Hepatocyte (in vitro differentiated cells): Measurements from ENCODE around the gene SPZ1. TPM values are rescaled to one million over a fixed set of nuclear protein-coding genes. Genes with fewer than 3 reads are reported as not detected.

Experiments
- DNase-seq: peaks from one replicate; pipeline ENCODE4 v3.0.0-alpha.2; 2016; ENCODE audit warnings: low spot score
- H2AFZ ChIP-seq: fragments of 200-600 bp; sonication (generic); 2 replicates; pipeline ENCODE4 v1.6.0; 2016; ENCODE audit warnings: antibody characterized with exemption, mild to moderate bottlenecking
- H3K27ac ChIP-seq: fragments of 200-600 bp; sonication (generic); 2 replicates; pipeline ENCODE4 v1.5.1; 2016; ENCODE audit warnings: mild to moderate bottlenecking
- H3K27me3 ChIP-seq: fragments of 200-600 bp; sonication (generic); 2 replicates; pipeline ENCODE4 v1.6.1; 2016
- H3K36me3 ChIP-seq: fragments of 200-600 bp; sonication (generic); replicated peaks from 2 replicates; pipeline ENCODE4 v1.5.1; 2016; ENCODE audit warnings: low read depth; ENCODE audit not compliant: insufficient read depth
- H3K4me1 ChIP-seq: fragments of 200-600 bp; sonication (generic); 2 replicates; pipeline ENCODE4 v1.5.1; 2016; ENCODE audit warnings: mild to moderate bottlenecking, moderate library complexity; ENCODE audit not compliant: insufficient read depth
- H3K4me2 ChIP-seq: fragments of 200-600 bp; sonication (generic); 2 replicates; pipeline ENCODE4 v1.6.0; 2016
- H3K4me3 ChIP-seq: fragments of 200-600 bp; sonication (generic); 2 replicates; pipeline ENCODE4 v1.5.1; 2016; ENCODE audit warnings: mild to moderate bottlenecking
- H3K79me2 ChIP-seq: fragments of 200-600 bp; sonication (generic); 2 replicates; pipeline ENCODE4 v1.6.0; 2017; ENCODE audit warnings: mild to moderate bottlenecking
- H3K9me2 ChIP-seq: fragments of 200-600 bp; sonication (generic); replicated peaks from 2 replicates; pipeline ENCODE4 v1.6.0; 2017; ENCODE audit warnings: mild to moderate bottlenecking; ENCODE audit not compliant: insufficient read depth
- H3K9me3 ChIP-seq: fragments of 200-600 bp; sonication (generic); 2 replicates; pipeline ENCODE4 v1.5.1; 2016; ENCODE audit warnings: low read depth, mild to moderate bottlenecking
- H4K20me1 ChIP-seq: fragments of 200-600 bp; sonication (generic); 2 replicates; pipeline ENCODE4 v1.6.0; 2016; ENCODE audit warnings: mild to moderate bottlenecking; ENCODE audit not compliant: insufficient read depth, poor library complexity, severe bottlenecking
- EZH2 ChIP-seq: fragments of 200-600 bp; sonication (generic); IDR thresholded peaks from 2 replicates; pipeline ENCODE4 v1.6.1; 2016; ENCODE audit warnings: antibody characterized with exemption, mild to moderate bottlenecking, borderline replicate concordance
- EZH2phosphoT487 ChIP-seq: fragments of 200-600 bp; sonication (generic); IDR thresholded peaks from one replicate; pipeline ENCODE4 v1.6.1; 2018; ENCODE audit warnings: antibody characterized with exemption, mild to moderate bottlenecking, low read depth, moderate library complexity; ENCODE audit not compliant: unreplicated experiment, severe bottlenecking
- WGBS: methylation state at CpG from one replicate; pipeline ENCODE4 v1.1.6; 2016; ENCODE audit warnings: low lambda C conversion rate; ENCODE audit errors: missing lambda C conversion rate; 5-methylcytosine and 5-hydroxymethylcytosine counted together
- polyA plus RNA-seq: library from polyadenylated mRNA; unstranded; fragments of >200 nt; fragmentation: Nextera tagmentation; extraction: Ambion mirVana; gene quantifications from 2 replicates; pipeline ENCODE4 v1.2.1, GENCODE V29; 2016
- total RNA-seq: library from RNA; depleted of rRNA; stranded (reverse); fragments of >200 nt; gene quantifications from 2 replicates; pipeline ENCODE4 v1.2.3, GENCODE V29; 2014
- TF ChIP-seq, protein P1 (sequence below): fragments of 200-600 bp; sonication (generic); IDR thresholded peaks from 2 replicates; pipeline ENCODE4 v1.5.1; 2016; ENCODE audit warnings: antibody characterized with exemption, mild to moderate bottlenecking; ENCODE audit not compliant: poor library complexity

SPZ1 gene
- total and polyA plus RNA-seq, 2 experiments from 2014 or later, result not detected

DNA sequence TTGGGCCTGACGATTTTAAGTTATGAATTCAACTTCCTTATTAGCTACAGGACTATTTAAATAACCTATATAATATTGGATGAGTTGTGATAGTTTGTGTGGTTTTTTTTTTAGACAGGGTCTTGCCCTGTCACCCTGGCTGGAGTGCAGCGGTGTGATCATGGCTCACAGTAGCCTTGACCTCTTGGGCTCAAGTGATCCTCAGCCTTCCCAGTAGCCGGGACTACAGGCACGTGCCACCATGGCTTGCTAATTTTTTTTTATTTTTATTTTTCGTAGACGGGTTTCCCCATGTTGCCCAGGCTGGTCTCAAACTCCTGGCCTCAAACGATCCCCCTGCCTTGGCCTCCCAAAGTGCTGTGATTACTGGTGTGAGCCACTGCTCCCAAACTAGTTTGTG is 17.6 kb downstream of the SPZ1 start:
- Histone ChIP-seq H3K27me3 (no peaks in the 10 kb centered on the region), H3K9me2 (no peaks in the 10 kb centered on the region), H3K4me2 (no peak overlapping the region), H3K79me2 (no peaks in the 10 kb centered on the region), H3K27ac (no peak overlapping the region), H3K4me3 (no peak overlapping the region), H3K36me3 (no peaks in the 10 kb centered on the region), H3K4me1 (no peaks in the 10 kb centered on the region), H2AFZ (no peak overlapping the region), H4K20me1 (no peaks in the 10 kb centered on the region), H3K9me3 (no peaks in the 10 kb centered on the region)
- WGBS, result 85% methylated on average over 7 of the region's 7 CpGs
- TF ChIP-seq EZH2, result no peak
- TF ChIP-seq EZH2phosphoT487, result no peak
- TF ChIP-seq, protein P1, sequence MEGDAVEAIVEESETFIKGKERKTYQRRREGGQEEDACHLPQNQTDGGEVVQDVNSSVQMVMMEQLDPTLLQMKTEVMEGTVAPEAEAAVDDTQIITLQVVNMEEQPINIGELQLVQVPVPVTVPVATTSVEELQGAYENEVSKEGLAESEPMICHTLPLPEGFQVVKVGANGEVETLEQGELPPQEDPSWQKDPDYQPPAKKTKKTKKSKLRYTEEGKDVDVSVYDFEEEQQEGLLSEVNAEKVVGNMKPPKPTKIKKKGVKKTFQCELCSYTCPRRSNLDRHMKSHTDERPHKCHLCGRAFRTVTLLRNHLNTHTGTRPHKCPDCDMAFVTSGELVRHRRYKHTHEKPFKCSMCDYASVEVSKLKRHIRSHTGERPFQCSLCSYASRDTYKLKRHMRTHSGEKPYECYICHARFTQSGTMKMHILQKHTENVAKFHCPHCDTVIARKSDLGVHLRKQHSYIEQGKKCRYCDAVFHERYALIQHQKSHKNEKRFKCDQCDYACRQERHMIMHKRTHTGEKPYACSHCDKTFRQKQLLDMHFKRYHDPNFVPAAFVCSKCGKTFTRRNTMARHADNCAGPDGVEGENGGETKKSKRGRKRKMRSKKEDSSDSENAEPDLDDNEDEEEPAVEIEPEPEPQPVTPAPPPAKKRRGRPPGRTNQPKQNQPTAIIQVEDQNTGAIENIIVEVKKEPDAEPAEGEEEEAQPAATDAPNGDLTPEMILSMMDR, result no peak
- no peak for DNase-seq

DNA sequence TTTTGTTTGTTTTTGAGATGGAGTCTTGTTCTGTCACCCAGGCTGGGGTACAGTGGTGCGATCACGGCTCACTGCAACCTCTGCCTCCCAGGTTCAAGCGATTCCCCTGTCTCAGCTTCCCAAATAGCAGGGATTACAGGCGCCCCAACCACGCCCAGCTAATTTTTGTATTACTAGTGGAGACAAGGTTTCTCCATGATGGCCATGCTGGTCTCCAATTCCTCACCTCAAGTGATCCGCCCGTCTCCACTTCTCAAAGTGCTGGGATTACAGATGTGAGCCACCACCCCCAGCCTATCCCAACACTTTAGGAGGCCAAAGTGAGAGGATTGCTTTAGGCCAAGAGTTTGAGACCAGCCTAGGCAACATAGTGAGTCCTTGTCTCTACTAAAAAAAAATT is 19.3 kb downstream of the SPZ1 start:
- H2AFZ ChIP-seq, result no peak overlapping the region
- H3K36me3 ChIP-seq, result no peaks in the 10 kb centered on the region
- 98% methylated on average over 7 of the region's 7 CpGs for WGBS
- DNase-seq, result no peak
- no peaks in the 10 kb centered on the region for H3K9me3 ChIP-seq
- H3K4me2 ChIP-seq, result no peak overlapping the region
- no peaks in the 10 kb centered on the region for H4K20me1 ChIP-seq
- TF ChIP-seq EZH2 (no peak), EZH2phosphoT487 (no peak)
- TF ChIP-seq, protein P1, result no peak
- no peaks in the 10 kb centered on the region for H3K79me2 ChIP-seq
- no peaks in the 10 kb centered on the region for H3K27me3 ChIP-seq
- no peaks in the 10 kb centered on the region for H3K4me1 ChIP-seq
- no peaks in the 10 kb centered on the region for H3K9me2 ChIP-seq
- H3K27ac ChIP-seq, result no peak overlapping the region
- H3K4me3 ChIP-seq, result no peak overlapping the region

DNA sequence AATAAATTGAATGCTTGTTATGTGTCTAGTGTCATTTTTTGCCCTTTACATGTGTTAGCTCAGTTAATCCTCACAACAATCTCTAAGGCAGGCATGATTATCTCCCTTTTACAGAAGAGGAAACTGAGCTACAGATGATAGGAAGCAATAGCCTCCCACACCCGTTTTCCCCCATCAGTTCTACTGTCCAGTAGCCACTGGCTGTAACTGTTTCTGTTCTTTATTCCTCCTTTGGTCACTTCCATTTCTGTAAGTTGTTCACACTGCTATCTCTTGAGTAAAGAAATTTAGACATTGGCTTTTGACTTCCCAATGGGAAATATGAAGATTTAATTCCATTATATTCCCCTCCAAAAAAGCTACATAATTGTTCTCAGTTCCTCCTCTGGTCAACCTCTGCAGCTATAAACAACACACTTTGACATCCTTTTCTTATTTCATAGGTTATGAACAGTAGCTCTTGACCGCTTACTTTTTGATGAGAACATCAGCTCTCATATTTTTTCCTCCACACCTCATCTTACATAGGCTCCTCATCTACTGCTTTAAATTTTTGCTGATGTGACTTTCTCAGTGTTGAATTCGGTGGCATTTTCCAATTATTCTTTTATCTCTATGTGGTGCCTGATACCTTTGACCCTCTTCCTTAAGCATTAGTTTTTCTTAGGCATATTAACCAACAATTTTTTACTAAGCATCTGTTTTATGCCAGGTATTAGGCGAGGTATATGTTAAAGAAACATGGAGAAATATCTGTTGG is 21.4 kb downstream of the SPZ1 start:
- H3K4me3 ChIP-seq, result no peak overlapping the region
- H3K36me3 ChIP-seq, result no peaks in the 10 kb centered on the region
- H3K4me1 ChIP-seq, result no peaks in the 10 kb centered on the region
- no peak overlapping the region for H2AFZ ChIP-seq
- no peak for DNase-seq
- no peaks in the 10 kb centered on the region for H3K27me3 ChIP-seq
- no peak overlapping the region for H3K4me2 ChIP-seq
- H3K9me3 ChIP-seq, result no peaks in the 10 kb centered on the region
- 84% methylated on average over 4 of the region's 4 CpGs for WGBS
- H3K79me2 ChIP-seq, result no peaks in the 10 kb centered on the region
- H4K20me1 ChIP-seq, result no peaks in the 10 kb centered on the region
- no peak for TF ChIP-seq EZH2
- no peak for TF ChIP-seq EZH2phosphoT487
- TF ChIP-seq, protein P1, result no peak
- no peaks in the 10 kb centered on the region for H3K9me2 ChIP-seq
- no peak overlapping the region for H3K27ac ChIP-seq
